Caki2 (cell line): ENCODE results near the gene ABCC2. TPM values are rescaled to one million over a fixed set of nuclear protein-coding genes. Genes with fewer than 3 reads are reported as not detected.
A peak's percentile ranks its signal among the peaks of the same experiment; 100 is the strongest.

ENCODE experiments used
- DNase-seq: peaks from one replicate; pipeline ENCODE4 v3.0.0-alpha.2; 2015; ENCODE audit warnings: low read depth
- in situ Hi-C: cut with HindIII; loops from 2 replicates; pipeline ENCODE4 v1.10.0; 2016; ENCODE audit warnings: low sequenced_read_pairs, low pct_unique_long_range_greater_than_20kb, mixed read lengths
- total RNA-seq: library from RNA; depleted of rRNA; stranded (reverse); fragments of >200 nt; shearing (Covaris generic); gene quantifications from 2 replicates; pipeline ENCODE4 v1.2.3, GENCODE V29; 2014; ENCODE audit warnings: low replicate concordance

The ABCC2 gene
- total RNA-seq, 1 experiment from 2014 or later = 68.4 TPM

DNA sequence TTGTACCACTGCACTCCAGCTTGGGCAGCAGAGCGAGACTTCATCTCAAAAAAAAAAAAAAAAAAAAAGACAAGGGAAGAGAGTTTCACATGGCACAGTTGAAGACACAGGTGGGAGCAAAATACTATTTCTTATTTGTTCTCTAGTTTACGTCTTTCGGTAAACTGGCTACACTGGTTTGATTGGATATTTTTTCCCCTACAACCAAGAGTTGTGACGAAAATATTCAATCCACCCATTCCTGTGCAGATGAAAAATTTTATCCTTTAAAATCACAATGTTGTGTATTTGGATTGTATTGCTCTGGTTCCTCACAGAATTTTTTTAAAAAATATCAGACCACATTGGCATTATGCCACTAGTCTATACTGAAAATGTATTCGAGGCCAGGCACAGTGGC is 14.5 kb upstream of the ABCC2 start:
- in situ Hi-C loops = no loop called here
- no peak for DNase-seq

DNA sequence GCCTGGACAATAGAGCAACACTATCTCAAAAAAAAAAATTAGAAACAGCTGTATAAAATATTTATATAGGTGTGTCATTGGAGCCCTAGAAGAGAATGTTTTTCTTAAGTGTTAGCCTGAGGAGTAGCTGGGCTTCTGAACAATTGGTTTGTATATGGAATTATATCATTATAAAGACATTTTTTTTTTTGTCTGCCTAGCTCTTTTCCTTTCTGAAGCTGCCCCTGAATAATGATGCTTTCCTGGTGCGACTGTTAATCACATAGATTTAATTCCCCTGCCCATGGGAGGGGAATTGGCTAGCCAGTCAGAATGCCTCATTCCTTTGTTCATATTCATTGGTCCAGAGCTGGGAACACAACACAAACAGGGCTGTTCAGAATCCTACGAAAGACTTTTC is 13.9 kb upstream of the ABCC2 start:
- in situ Hi-C loops = no loop called here
- DNase-seq = no peak

DNA sequence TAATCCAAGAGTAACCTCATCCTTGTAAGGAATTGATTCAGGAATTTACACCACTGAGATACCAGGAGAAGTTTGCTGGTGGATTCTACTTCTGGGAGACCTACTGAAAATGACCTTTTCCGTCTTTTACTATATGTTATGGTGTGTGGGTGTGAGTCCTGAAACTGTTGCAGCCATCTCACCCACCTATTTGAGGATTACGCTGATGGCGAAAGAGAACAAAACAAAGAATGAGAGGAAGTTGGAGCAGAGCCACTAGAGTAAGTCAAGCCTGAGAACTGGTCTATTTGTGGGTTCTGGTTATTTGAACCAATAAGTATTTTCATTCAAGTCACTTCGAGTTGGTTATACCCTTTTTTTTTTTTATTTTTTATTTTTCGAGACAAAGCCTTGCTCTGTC is 12.7 kb upstream of the ABCC2 start:
- in situ Hi-C loops = no loop called here
- no peak for DNase-seq

DNA sequence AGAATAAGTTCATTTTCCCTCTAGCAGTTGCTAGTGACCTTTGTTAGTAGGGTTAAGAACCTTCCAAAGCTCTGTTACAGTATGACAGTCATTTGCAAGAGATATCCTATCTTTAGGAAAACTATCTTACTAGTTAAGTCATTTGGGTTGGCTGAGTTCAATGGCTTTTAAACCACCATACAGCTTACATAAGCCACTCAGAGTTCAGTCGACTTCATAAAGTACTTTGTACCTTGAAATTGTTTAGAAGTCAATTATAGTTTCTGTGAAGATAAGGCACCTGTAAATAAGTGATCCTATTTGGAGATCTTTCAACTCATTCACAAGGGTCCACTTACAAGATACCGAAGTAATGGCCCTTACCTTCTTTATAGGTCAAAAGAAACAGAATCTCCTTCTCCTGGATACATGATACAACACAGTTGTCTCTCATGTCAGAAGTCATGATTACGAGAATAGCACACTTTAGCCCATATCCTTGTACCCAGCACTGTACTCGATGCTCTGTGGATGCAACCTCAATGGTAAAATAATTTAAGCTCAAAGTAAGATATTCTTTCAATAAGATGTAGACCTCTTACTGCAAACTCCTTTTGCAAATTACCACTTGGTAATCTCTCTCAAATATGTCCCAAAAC is 11.9 kb upstream of the ABCC2 start:
- in situ Hi-C loops = no loop called here
- no peak for DNase-seq

GRCh38 chr10:99775850-99776249 is 6.6 kb upstream of the ABCC2 start:
- DNase-seq = peak; percentile 85

GRCh38 chr10:99777918-99778714 is 4.3 kb upstream of the ABCC2 start:
- peak; percentile 59 for DNase-seq
- in situ Hi-C loops = no loop called here

More at GRCh38 chr10:99775850-99776249, 6.6 kb upstream of the ABCC2 start:
- in situ Hi-C loops = no loop called here

- in situ Hi-C loops = no loop called here
- DNase-seq = peak; percentile 80
These were observed 3.1 kb upstream of the ABCC2 start for GRCh38 chr10:99779335-99779734.

GRCh38 chr10:99781734-99782429 is 558 bp upstream of the ABCC2 start:
- in situ Hi-C loops = no loop called here
- no peak for DNase-seq

- peak; percentile 59 for DNase-seq
- in situ Hi-C loops = no loop called here
These were observed 1.7 kb downstream of the ABCC2 start for GRCh38 chr10:99784016-99784726.

DNA sequence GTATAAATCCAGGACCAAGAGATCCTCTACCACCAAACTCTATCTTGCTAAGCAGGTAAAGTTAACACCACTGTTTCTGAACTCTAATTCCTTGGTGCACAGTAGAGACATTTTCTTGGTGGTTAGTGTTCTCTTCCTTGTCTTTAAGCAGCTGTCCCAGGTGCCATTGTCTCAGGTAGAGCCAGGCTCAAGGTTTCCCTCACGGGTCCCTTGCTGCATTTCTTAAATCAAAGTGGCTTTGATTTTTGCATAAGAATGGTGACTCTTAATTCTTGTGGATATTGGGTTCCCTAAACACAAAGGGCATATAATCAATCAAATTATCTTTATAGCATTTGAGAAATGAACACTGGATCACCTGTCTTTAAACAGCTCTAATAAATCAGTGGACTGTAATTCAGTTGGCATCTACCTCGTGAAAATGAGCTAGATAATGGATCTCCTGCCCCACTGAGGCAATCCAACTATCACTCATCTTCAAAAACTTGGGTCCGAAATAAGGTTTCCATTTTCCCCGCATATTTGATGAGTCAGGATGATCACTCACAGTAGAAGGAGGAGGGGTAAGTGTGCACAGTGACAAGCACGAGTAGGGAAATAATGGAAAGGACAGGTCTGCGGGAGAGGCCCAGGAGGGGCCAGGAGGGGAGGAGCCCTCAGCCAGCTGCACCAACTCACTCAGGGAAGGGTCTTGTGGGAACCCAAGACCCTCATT is 2.4 kb downstream of the ABCC2 start:
- in situ Hi-C loops = no loop called here
- DNase-seq = peak; percentile 82

GRCh38 chr10:99785646-99786045 is 3.2 kb downstream of the ABCC2 start:
- in situ Hi-C loops = no loop called here
- DNase-seq = no peak

- no peak for DNase-seq
- in situ Hi-C loops = no loop called here
These were observed 4.9 kb downstream of the ABCC2 start for GRCh38 chr10:99787311-99787710.

- in situ Hi-C loops = no loop called here
- no peak for DNase-seq
These were observed 5.5 kb downstream of the ABCC2 start for GRCh38 chr10:99787782-99788445.

DNA sequence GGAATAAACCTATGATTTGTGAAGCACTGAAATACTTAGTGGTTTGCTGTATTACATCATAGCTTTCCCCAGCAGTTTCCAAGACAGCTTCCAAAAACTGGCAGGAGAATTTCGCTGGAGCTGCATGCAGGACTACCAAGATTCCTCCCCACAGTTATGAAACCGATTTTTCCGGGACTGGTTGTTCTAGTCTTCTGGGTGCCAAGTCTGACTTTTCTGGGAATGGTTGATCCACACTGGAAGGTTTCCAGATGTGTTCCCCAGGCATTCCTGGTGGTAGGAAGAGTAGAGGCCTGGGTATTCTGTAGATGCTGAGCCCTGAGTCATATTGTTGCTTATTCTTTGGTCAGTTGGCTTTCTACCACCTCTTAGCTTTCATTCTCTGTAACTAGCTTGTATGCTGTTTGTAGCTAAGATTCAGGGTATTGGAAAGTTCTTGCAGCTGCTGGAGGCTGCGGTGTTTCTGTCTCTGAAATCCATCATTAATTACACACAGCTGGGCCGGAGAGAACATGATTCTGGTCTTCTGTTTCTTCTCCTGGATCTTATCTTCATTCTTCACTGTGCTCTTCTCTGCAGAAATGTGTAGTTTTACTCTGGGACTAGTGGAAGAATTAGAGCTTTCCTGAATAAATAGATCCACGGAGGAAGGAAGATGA is 6.3 kb downstream of the ABCC2 start:
- no peak for DNase-seq
- in situ Hi-C loops = no loop called here

DNA sequence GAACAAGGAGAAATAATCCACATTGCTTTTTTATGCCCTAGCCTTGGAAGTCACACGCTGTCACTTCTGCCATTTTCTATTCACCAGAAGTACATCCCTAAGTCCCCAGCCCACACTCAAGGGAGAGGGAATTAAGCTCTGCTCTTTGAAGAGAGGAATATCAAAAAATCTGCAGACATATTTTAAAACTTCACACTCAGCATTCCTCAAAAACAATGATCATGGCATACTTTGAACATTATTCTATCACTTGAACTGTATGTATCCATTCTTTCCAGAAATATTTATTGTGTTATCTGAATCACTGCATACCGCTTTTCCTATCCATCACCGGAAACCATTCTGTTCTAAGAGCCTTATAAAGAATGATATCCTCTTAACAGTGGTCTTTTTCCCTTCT is 9.4 kb downstream of the ABCC2 start:
- in situ Hi-C loops = no loop called here
- no peak for DNase-seq

GRCh38 chr10:99793819-99794218 is 11.4 kb downstream of the ABCC2 start:
- in situ Hi-C loops = no loop called here
- DNase-seq = no peak

DNA sequence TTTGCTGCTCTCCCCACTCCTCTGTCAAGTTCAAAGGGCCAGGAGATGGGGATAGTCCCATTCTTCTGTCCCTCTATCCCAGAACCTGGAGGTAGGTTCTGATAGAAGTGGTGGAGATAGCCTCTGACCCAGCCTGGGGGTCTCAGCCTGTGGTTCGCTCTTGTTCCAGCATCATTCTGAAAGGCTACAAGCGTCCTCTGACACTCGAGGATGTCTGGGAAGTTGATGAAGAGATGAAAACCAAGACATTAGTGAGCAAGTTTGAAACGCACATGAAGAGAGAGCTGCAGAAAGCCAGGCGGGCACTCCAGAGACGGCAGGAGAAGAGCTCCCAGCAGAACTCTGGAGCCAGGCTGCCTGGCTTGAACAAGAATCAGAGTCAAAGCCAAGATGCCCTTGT is 14.5 kb downstream of the ABCC2 start:
- in situ Hi-C loops = no loop called here
- DNase-seq = no peak
